Calu3 (cell line): ENCODE data around the gene VRTN. TPM values are rescaled to one million over a fixed set of nuclear protein-coding genes. Genes with fewer than 3 reads are reported as not detected.

ENCODE experiments used
- Bru-seq: library from RNA; stranded (reverse); fragments of 400-500 nt; gene quantifications from one replicate; lab custom pipeline; 2021; lab: Mats Ljungman, UMichigan
- BruChase-seq, 2 experiments: library from RNA; stranded (reverse); fragments of 400-500 nt; gene quantifications; one replicate each; lab custom pipeline; 2021; lab: Mats Ljungman, UMichigan
- BruUV-seq: library from RNA; stranded (reverse); fragments of 400-500 nt; replicated peaks from 2 replicates; lab custom pipeline; 2021; lab: Mats Ljungman, UMichigan
- CTCF ChIA-PET: fragments of 300-600 bp; sonication (Branson Sonifier 250); formaldehyde crosslinking; loops from one replicate; lab custom pipeline; 2022; ENCODE audit warnings: antibody characterized with exemption; lab: Charles Lee
- DNase-seq: peaks from one replicate; pipeline ENCODE4 v3.0.0; 2022
- H3K27ac Mint-ChIP-seq: one replicate; pipeline ENCODE4 v1.8.0; 2022; ENCODE audit warnings: mixed read lengths; ENCODE audit not compliant: unreplicated experiment
- H3K27me3 Mint-ChIP-seq: one replicate; pipeline ENCODE4 v1.8.0; 2022; ENCODE audit warnings: mixed read lengths; ENCODE audit not compliant: unreplicated experiment
- H3K36me3 Mint-ChIP-seq: one replicate; pipeline ENCODE4 v1.8.0; 2022; ENCODE audit warnings: mild to moderate bottlenecking, moderate library complexity, mixed read lengths; ENCODE audit not compliant: insufficient read depth, unreplicated experiment
- H3K4me1 Mint-ChIP-seq: one replicate; pipeline ENCODE4 v1.8.0; 2022; ENCODE audit warnings: mild to moderate bottlenecking, low read depth, mixed read lengths; ENCODE audit not compliant: unreplicated experiment
- H3K4me3 Mint-ChIP-seq: one replicate; pipeline ENCODE4 v1.8.0; 2022; ENCODE audit warnings: mild to moderate bottlenecking, low read depth, moderate library complexity, mixed read lengths; ENCODE audit not compliant: unreplicated experiment
- H3K9me3 Mint-ChIP-seq: one replicate; pipeline ENCODE4 v1.8.0; 2022; ENCODE audit warnings: low read depth, mixed read lengths; ENCODE audit not compliant: unreplicated experiment
- intact Hi-C: fragments of 100-400 bp; cut with micrococcal nuclease; formaldehyde crosslinking; loops from one replicate; pipeline ENCODE4 v1.10.0; 2022; ENCODE audit not compliant: unreplicated experiment
- long read RNA-seq: library from polyadenylated mRNA; stranded (forward); transcript quantifications from one replicate; pipeline ENCODE4 v2.0.0, GENCODE V29; 2022
- total RNA-seq: library from RNA; stranded (reverse); gene quantifications from 2 replicates; pipeline ENCODE4 v1.2.3, GENCODE V29; 2022
- TF ChIP-seq, protein P1 (sequence below): fragments of 200-600 bp; IDR thresholded peaks from one replicate; pipeline ENCODE4 v1.8.0; 2022; ENCODE audit warnings: antibody characterized with exemption; ENCODE audit not compliant: unreplicated experiment

Gene VRTN, protein sequence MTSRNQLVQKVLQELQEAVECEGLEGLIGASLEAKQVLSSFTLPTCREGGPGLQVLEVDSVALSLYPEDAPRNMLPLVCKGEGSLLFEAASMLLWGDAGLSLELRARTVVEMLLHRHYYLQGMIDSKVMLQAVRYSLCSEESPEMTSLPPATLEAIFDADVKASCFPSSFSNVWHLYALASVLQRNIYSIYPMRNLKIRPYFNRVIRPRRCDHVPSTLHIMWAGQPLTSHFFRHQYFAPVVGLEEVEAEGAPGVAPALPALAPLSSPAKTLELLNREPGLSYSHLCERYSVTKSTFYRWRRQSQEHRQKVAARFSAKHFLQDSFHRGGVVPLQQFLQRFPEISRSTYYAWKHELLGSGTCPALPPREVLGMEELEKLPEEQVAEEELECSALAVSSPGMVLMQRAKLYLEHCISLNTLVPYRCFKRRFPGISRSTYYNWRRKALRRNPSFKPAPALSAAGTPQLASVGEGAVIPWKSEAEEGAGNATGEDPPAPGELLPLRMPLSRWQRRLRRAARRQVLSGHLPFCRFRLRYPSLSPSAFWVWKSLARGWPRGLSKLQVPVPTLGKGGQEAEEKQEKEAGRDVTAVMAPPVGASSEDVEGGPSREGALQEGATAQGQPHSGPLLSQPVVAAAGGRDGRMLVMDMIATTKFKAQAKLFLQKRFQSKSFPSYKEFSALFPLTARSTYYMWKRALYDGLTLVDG
- total RNA-seq: not detected in 2 replicates
- not detected for Bru-seq, nascent RNA
- not detected for BruChase-seq, experiment 1, labeled RNA remaining after a 6-hour chase
- BruChase-seq, experiment 2, labeled RNA remaining after a 2-hour chase: not detected
- long read RNA-seq: 0 reads

DNA sequence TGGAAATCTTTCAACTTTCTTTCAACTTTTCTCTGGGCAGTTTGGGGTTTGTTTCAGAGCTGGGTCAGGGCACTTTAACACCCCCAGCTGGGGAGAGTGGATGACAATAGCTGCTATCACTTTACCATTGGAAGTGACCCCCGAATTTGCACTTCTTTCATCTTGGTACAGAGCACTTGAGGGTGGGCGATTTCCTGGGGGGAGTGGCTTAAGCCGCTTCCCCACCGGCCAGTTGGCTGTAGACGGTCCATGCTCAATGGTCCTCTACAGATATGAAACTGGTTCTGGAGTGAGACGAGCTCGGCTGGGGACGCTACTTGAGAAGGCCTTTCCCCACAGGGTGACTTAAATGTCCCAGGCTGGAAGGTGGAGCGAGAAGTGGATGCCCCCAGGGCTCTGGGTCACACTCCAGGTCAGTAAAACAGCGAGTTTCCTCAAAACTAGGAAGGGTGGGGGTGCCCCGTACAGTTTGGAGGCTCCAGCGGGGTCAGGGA lies at the start of gene VRTN:
Gene VRTN (plus strand): TSS at position 231 of the 494 bp plus-strand sequence. CDS start 8,313 bp downstream, outside the sequence.
- Mint-ChIP-seq H3K36me3 (no peaks in the 10 kb centered on the region), H3K27ac (no peak within 1 kb of the TSS)
- CTCF ChIA-PET: interaction anchor here (0.6 to 1.0 kb wide), 2 partner anchors 10 to 434 kb away, joined by 3 to 5 read pairs; no protein-coding TSS in a partner anchor

DNA sequence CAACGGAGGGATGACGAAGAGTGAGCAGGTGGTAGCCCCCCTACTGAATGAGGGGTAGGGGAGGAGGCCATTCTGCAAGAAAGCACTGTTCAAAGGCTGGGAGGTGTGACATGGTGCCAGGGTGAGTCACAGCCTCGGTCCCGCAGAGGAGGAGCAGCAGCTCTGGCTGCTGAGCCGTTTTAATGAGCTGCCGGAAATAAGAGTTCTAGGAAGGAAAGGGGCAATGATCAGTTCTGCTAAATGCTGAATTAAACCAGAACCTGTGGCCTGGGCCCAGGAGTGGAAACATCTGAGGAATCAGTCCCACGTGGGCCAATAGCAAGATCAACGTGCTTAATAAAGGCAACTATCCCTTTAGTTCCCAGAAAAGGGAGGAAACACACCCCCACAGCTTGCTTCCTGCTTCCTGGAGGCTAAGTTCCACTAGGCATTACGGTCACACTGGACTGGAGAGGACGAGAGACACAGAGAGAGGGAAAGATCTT lies 49.2 kb upstream of the VRTN start:
- TF ChIP-seq, protein P1, sequence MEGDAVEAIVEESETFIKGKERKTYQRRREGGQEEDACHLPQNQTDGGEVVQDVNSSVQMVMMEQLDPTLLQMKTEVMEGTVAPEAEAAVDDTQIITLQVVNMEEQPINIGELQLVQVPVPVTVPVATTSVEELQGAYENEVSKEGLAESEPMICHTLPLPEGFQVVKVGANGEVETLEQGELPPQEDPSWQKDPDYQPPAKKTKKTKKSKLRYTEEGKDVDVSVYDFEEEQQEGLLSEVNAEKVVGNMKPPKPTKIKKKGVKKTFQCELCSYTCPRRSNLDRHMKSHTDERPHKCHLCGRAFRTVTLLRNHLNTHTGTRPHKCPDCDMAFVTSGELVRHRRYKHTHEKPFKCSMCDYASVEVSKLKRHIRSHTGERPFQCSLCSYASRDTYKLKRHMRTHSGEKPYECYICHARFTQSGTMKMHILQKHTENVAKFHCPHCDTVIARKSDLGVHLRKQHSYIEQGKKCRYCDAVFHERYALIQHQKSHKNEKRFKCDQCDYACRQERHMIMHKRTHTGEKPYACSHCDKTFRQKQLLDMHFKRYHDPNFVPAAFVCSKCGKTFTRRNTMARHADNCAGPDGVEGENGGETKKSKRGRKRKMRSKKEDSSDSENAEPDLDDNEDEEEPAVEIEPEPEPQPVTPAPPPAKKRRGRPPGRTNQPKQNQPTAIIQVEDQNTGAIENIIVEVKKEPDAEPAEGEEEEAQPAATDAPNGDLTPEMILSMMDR: no peak
- intact Hi-C loops: no loop called here
- no peaks in the 10 kb centered on the region for H3K27me3 Mint-ChIP-seq
- no peak overlapping the region for H3K27ac Mint-ChIP-seq
- no peak overlapping the region for H3K4me3 Mint-ChIP-seq
- BruUV-seq: no TSS peak
- no peaks in the 10 kb centered on the region for H3K4me1 Mint-ChIP-seq
- CTCF ChIA-PET: interaction anchor here (0.6 kb wide), 1 partner anchor 35 kb away, joined by 4 read pairs; no protein-coding TSS in a partner anchor
- DNase-seq: no peak
- H3K36me3 Mint-ChIP-seq: peaks cover 37% of the 10 kb centered on the region
- no peaks in the 10 kb centered on the region for H3K9me3 Mint-ChIP-seq

More for the DNA sequence above, at the start of gene VRTN:
- BruUV-seq: no TSS peak
- Mint-ChIP-seq H3K4me1 (peaks cover 8% of the 10 kb centered on the region), H3K27me3 (peaks cover 41% of the 10 kb centered on the region), H3K4me3 (no peak within 1 kb of the TSS), H3K9me3 (no peaks in the 10 kb centered on the region)
- no peak for DNase-seq
- intact Hi-C loops: no loop called here
- TF ChIP-seq, protein P1: no peak

DNA sequence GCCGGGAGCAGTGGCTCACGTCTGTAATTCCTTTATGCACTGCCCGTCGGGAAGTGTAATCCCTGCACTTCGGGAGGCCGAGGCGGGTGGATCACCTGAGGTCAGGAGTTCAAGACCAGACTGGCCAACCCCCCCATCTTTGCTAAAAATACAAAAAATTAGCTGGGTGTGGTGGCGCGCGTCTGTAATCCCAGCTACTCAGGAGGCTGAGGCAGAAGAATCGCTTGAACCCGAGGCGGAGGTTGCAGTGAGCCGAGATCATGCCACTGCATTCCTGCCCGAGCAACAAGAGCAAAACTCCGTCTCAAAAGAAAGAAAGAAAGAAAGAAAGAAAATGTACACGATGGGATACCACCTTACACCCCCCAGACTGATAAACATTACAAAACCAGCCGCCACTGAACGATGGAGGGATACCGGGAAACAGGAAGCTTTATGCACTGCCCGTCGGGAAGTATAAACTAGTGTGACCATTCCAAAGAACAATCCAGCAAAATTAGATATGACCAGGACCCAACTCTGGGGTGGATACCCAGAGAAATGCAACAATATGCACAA lies 46.6 kb upstream of the VRTN start:
- Mint-ChIP-seq H3K27me3 (no peaks in the 10 kb centered on the region), H3K9me3 (no peaks in the 10 kb centered on the region), H3K36me3 (peaks cover 40% of the 10 kb centered on the region), H3K4me3 (peak overlapping the region; percentile 97), H3K4me1 (no peaks in the 10 kb centered on the region), H3K27ac (peak overlapping the region; percentile 92)
- intact Hi-C loops: no loop called here
- CTCF ChIA-PET: no interaction called here
- TF ChIP-seq, protein P1: no peak
- DNase-seq: no peak
- no TSS peak for BruUV-seq

DNA sequence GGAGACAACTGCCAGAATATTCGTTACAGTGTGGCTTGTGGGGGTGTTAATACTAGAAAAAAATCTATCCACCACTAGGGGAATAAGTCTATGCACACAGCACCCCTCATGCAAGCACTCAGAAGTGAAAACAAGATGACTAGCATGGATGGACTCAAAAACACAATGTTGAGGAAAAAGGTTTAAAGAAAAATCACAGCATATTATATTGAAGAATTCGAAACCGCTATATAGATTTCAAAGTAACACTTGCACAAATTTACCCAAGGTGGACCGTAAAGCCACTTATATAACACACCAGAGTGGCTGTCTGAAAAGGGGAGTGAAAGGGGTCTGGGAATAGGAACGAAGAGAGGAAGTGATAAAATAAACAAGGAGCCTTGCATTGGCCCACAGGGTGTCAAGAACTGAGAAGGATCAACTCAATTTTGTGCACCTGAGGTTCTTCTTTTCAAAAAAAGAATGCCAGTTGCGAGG lies 46.1 kb upstream of the VRTN start:
- intact Hi-C loops: no loop called here
- TF ChIP-seq, protein P1: no peak
- H3K36me3 Mint-ChIP-seq: peaks cover 40% of the 10 kb centered on the region
- H3K4me1 Mint-ChIP-seq: no peaks in the 10 kb centered on the region
- peak overlapping the region; percentile 92 for H3K27ac Mint-ChIP-seq
- DNase-seq: peak; percentile 15
- no peaks in the 10 kb centered on the region for H3K9me3 Mint-ChIP-seq
- TSS peak; percentile 43 for BruUV-seq
- no peaks in the 10 kb centered on the region for H3K27me3 Mint-ChIP-seq
- CTCF ChIA-PET: interaction anchor here (0.5 to 1.1 kb wide), 4 partner anchors 8 to 51 kb away, joined by 3 to 5 read pairs (median 3); no protein-coding TSS in a partner anchor
- peak overlapping the region; percentile 97 for H3K4me3 Mint-ChIP-seq
